A549 (cell line): ENCODE results near the gene UROC1. TPM values are rescaled to one million over a fixed set of nuclear protein-coding genes. Genes with fewer than 3 reads are reported as not detected.

Source experiments
- ATAC-seq, 2 experiments: fragments of 200-7000 bp in 1 of 2; fragments of >200 bp in 1 of 2; cut with Nextera tagmentation in 1 of 2; cut with Tn5 transposase in 1 of 2; 3 replicates each; pipeline versions ENCODE4 v1.8.0 to v1.9.1; 2018 to 2020; ENCODE audit warnings: mild to moderate bottlenecking in 1 of 2, moderate library complexity in 1 of 2
- CTCF ChIA-PET: fragments of 300-600 bp; sonication (Branson Sonifier 250); formaldehyde crosslinking; extraction: SDS; loops from one replicate; lab custom pipeline; 2021; ENCODE audit warnings: antibody characterized with exemption, inconsistent platforms; lab: Yijun Ruan, JAX
- POLR2A ChIA-PET: fragments of 350-600 bp; formaldehyde crosslinking; extraction: SDS; loops from one replicate; lab custom pipeline; 2021; ENCODE audit warnings: antibody characterized with exemption, inconsistent platforms; lab: Yijun Ruan, JAX
- DNase-seq, 2 experiments: peaks; one replicate each; pipeline versions ENCODE4 v3.0.0 to v3.0.0-alpha.2; 2011 to 2016; ENCODE audit warnings: low read depth in 1 of 2, low spot score in 1 of 2
- FAIRE-seq: peaks from 2 replicates; lab custom pipeline; 2011; peaks lifted over from hg19 to GRCh38; lab: Jason Lieb, UNC
- H3K27ac ChIP-seq, 2 experiments: fragments of >200 bp; sonication (Bioruptor Twin); formaldehyde crosslinking; 3 replicates each; pipeline ENCODE4 v1.5.1; 2016 to 2017
- H3K4me1 ChIP-seq: fragments of >200 bp; sonication (Bioruptor Twin); formaldehyde crosslinking; 3 replicates; pipeline ENCODE4 v1.6.1; 2016
- H3K4me2 ChIP-seq: fragments of >200 bp; sonication (Bioruptor Twin); formaldehyde crosslinking; 3 replicates; pipeline ENCODE4 v1.6.1; 2016
- H3K4me3 ChIP-seq: fragments of >200 bp; sonication (Bioruptor Twin); formaldehyde crosslinking; 3 replicates; pipeline ENCODE4 v1.5.1; 2016
- H3K9me3 ChIP-seq: fragments of >200 bp; sonication (Bioruptor Twin); formaldehyde crosslinking; 3 replicates; pipeline ENCODE4 v1.6.1; 2016
- ATOH8 ChIP-seq: fragments of 250-450 bp; sonication (Bioruptor Pico); IDR thresholded peaks from 2 replicates; pipeline ENCODE4 v1.5.0; 2020; ENCODE audit warnings: low read depth, mild to moderate bottlenecking, moderate library complexity
- CBX2 ChIP-seq: fragments of 200-600 bp; sonication (generic); IDR thresholded peaks from 2 replicates; pipeline ENCODE4 v1.6.1; 2016; ENCODE audit warnings: low read depth, mild to moderate bottlenecking, borderline replicate concordance
- CHD4 ChIP-seq: fragments of 200-600 bp; sonication (generic); IDR thresholded peaks from 2 replicates; pipeline ENCODE4 v1.6.1; 2016; ENCODE audit warnings: antibody characterized with exemption, mild to moderate bottlenecking, borderline replicate concordance
- EHF ChIP-seq: fragments of 250-450 bp; sonication (Bioruptor Pico); IDR thresholded peaks from 2 replicates; pipeline ENCODE4 v1.5.0; 2020; ENCODE audit warnings: mild to moderate bottlenecking
- EHMT2 ChIP-seq: fragments of 200-600 bp; sonication (generic); IDR thresholded peaks from 2 replicates; pipeline ENCODE4 v1.6.1; 2016; ENCODE audit warnings: antibody characterized with exemption, low read depth, mild to moderate bottlenecking, moderate library complexity
- ESRRA ChIP-seq: fragments of 150-350 bp; IDR thresholded peaks from 2 replicates; pipeline ENCODE4 v1.6.1; 2014; ENCODE audit warnings: mild to moderate bottlenecking, low read length, borderline replicate concordance
- FOSB ChIP-seq: fragments of 250-450 bp; sonication (Bioruptor Pico); IDR thresholded peaks from 2 replicates; pipeline ENCODE4 v1.5.0; 2020; ENCODE audit warnings: mild to moderate bottlenecking, moderate library complexity
- FOXS1 ChIP-seq: fragments of 250-450 bp; sonication (Bioruptor Pico); IDR thresholded peaks from 2 replicates; pipeline ENCODE4 v1.5.0; 2020; ENCODE audit warnings: mild to moderate bottlenecking, moderate library complexity
- HEYL ChIP-seq: fragments of 250-450 bp; sonication (Bioruptor Pico); IDR thresholded peaks from 2 replicates; pipeline ENCODE4 v1.8.0; 2021; ENCODE audit warnings: mild to moderate bottlenecking, moderate library complexity
- HOXB13 ChIP-seq: fragments of 250-450 bp; sonication (Bioruptor Pico); IDR thresholded peaks from 2 replicates; pipeline ENCODE4 v1.5.0; 2020; ENCODE audit warnings: low read depth, mild to moderate bottlenecking, moderate library complexity
- HOXB5 ChIP-seq: fragments of 250-450 bp; sonication (Bioruptor Pico); IDR thresholded peaks from 2 replicates; pipeline ENCODE4 v1.5.0; 2020; ENCODE audit warnings: mild to moderate bottlenecking, moderate library complexity
- JUN ChIP-seq, 2 experiments: fragments of >200 bp; sonication (Bioruptor Twin); formaldehyde crosslinking; IDR thresholded peaks; 2 replicates in 1 of 2; 3 replicates in 1 of 2; pipeline ENCODE4 v1.6.1; 2016 to 2017
- JUNB ChIP-seq: fragments of >200 bp; sonication (Bioruptor Twin); formaldehyde crosslinking; IDR thresholded peaks from 2 replicates; pipeline ENCODE4 v1.6.1; 2016
- KDM5A ChIP-seq: fragments of 200-600 bp; sonication (generic); IDR thresholded peaks from 2 replicates; pipeline ENCODE4 v1.6.1; 2016; ENCODE audit warnings: antibody characterized with exemption, mild to moderate bottlenecking
- MYC ChIP-seq: IDR thresholded peaks from 2 replicates; pipeline ENCODE4 v1.6.1; 2012; ENCODE audit warnings: mild to moderate bottlenecking, inconsistent platforms, low read length, improper control_type of control experiment, borderline replicate concordance
- NFE2L2 ChIP-seq: fragments of 150-350 bp; conservative IDR thresholded peaks from 2 replicates; pipeline ENCODE4 v1.6.1; 2014; ENCODE audit warnings: low read length
- RARB ChIP-seq: fragments of 250-450 bp; sonication (Bioruptor Pico); IDR thresholded peaks from 2 replicates; pipeline ENCODE4 v1.8.0; 2021; ENCODE audit warnings: mild to moderate bottlenecking, moderate library complexity
- RCOR1 ChIP-seq: fragments of 150-350 bp; IDR thresholded peaks from 2 replicates; pipeline ENCODE4 v1.6.1; 2014; ENCODE audit warnings: antibody characterized with exemption, low read length, low read depth
- TP53 ChIP-seq: fragments of 250-450 bp; sonication (Bioruptor Pico); IDR thresholded peaks from 2 replicates; pipeline ENCODE4 v1.5.0; 2021; ENCODE audit warnings: mild to moderate bottlenecking, moderate library complexity
- ZC3H11A ChIP-seq: fragments of 450-650 bp; IDR thresholded peaks from 2 replicates; pipeline ENCODE4 v1.6.1; 2014; ENCODE audit warnings: antibody characterized with exemption, mild to moderate bottlenecking
- ZFP36 ChIP-seq: fragments of 450-650 bp; IDR thresholded peaks from 2 replicates; pipeline ENCODE4 v1.6.1; 2014; ENCODE audit warnings: borderline replicate concordance; ENCODE audit not compliant: partially characterized antibody
- WGBS: methylation state at CpG from one replicate; pipeline ENCODE4 v1.1.6; 2017; ENCODE audit errors: missing lambda C conversion rate; 5-methylcytosine and 5-hydroxymethylcytosine counted together
- polyA plus RNA-seq, 4 experiments: library from polyadenylated mRNA; depleted of rRNA in 3 of 4; stranded (reverse); fragments of >200 nt; fragmentation: RNase III in 1 of 4; extraction: RNeasy Plus Mini Kit Qiagen cat#74134 plus additional on column Dnase treatment in 1 of 4; gene quantifications; 2 replicates in 3 of 4; 3 replicates in 1 of 4; pipeline ENCODE4 v1.2.3, GENCODE V29; 2011 to 2017

The UROC1 gene
- polyA plus RNA-seq, 2 of the 4 experiments (the other 2 are of a cell fraction), result not detected

GRCh38 chr3:126539558-126540250 is 22.1 kb upstream of the UROC1 start:
- no peak for FAIRE-seq

GRCh38 chr3:126538966-126539365 is 21.4 kb upstream of the UROC1 start:
- Histone ChIP-seq H3K4me3 (no peak overlapping the region), H3K27ac (no peak overlapping the region), H3K4me2 (no peak overlapping the region), H3K4me1 (peaks cover 10% of the 10 kb centered on the region; the same call in 1 of the 3 replicates), H3K9me3 (no peaks in the 10 kb centered on the region)
- POLR2A ChIA-PET, result no interaction called here
- no peak for DNase-seq
- ATAC-seq, result no peak
- WGBS, result 45% methylated on average over 5 of the region's 5 CpGs
- CTCF ChIA-PET, result no interaction called here
- no peak for FAIRE-seq
- no peak for TF ChIP-seq HOXB13 (CRISPR knock-in tag)
- TF ChIP-seq MYC, result no peak
- TF ChIP-seq, all 56 proteins: peak for 0

More at GRCh38 chr3:126539558-126540250, 22.1 kb upstream of the UROC1 start:
- ChIA-PET CTCF (no interaction called here), POLR2A (no interaction called here)
- no peak overlapping the region for H3K4me2 ChIP-seq
- DNase-seq, result no peak
- WGBS, result 92% methylated on average over 10 of the region's 10 CpGs
- H3K4me1 ChIP-seq, result peaks cover 10% of the 10 kb centered on the region; the same call in 1 of the 3 replicates
- no peak for ATAC-seq
- H3K4me3 ChIP-seq, result no peak overlapping the region
- no peaks in the 10 kb centered on the region for H3K9me3 ChIP-seq
- TF ChIP-seq HEYL (CRISPR knock-in tag), result no peak
- no peak for TF ChIP-seq MYC
- no peak for TF ChIP-seq FOSB
- no peak for TF ChIP-seq HOXB5 (CRISPR knock-in tag)
- no peak for TF ChIP-seq RARB
- TF ChIP-seq NFE2L2, result no peak
- no peak for TF ChIP-seq EHF
- TF ChIP-seq KDM5A, result no peak
- TF ChIP-seq EHMT2, result no peak
- no peak for TF ChIP-seq CBX2
- no peak overlapping the region for H3K27ac ChIP-seq

- TF ChIP-seq CHD4, result no peak
- no peak for TF ChIP-seq ZFP36
- no peak for TF ChIP-seq FOXS1 (CRISPR knock-in tag)
- no peak for TF ChIP-seq JUN (IDR thresholded peaks at IDR 0.05)
- no peak for TF ChIP-seq FOSB
- TF ChIP-seq TP53, result no peak
- TF ChIP-seq ZC3H11A, result no peak
- no peak for TF ChIP-seq ATOH8 (CRISPR knock-in tag)
- no peak for TF ChIP-seq HOXB5 (CRISPR knock-in tag)
- TF ChIP-seq RCOR1, result no peak
- no peak for TF ChIP-seq JUNB
- TF ChIP-seq ESRRA, result no peak
- H3K4me2 ChIP-seq, result no peak overlapping the region
- H3K4me1 ChIP-seq, result peaks cover 10% of the 10 kb centered on the region; the same call in 1 of the 3 replicates
- ChIA-PET CTCF (interaction anchor here (1.3 to 1.4 kb wide), 2 partner anchors 16 to 917 kb away, joined by 5 read pairs; no protein-coding TSS in a partner anchor), POLR2A (no interaction called here)
- H3K27ac ChIP-seq, result no peak overlapping the region
- no peaks in the 10 kb centered on the region for H3K9me3 ChIP-seq
- no peak for FAIRE-seq
- ATAC-seq, result no peak
- H3K4me3 ChIP-seq, result no peak overlapping the region
- WGBS, result 63% methylated on average over 9 of the region's 9 CpGs
- no peak for DNase-seq
These were observed 20.7 kb upstream of the UROC1 start for GRCh38 chr3:126538316-126538715.
